Vagina (tissue), 2 donors: ENCODE results near the gene SRF.

Source experiments
- POLR2A ChIP-seq, 2 donors: fragments of 450-650 bp; IDR thresholded peaks; one replicate each; pipeline ENCODE4 v1.6.1; 2017; ENCODE audit warnings: antibody characterized with exemption in 2 of 2, mild to moderate bottlenecking in 2 of 2, moderate library complexity in 2 of 2
- TF ChIP-seq, protein P1 (sequence below), 3 experiments: fragments of 450-650 bp in 2 of 3; fragments of 200-600 bp in 1 of 3; sonication (generic) in 1 of 3; IDR thresholded peaks; one replicate each; pipeline ENCODE4 v1.5.1; 2017 to 2019; ENCODE audit warnings: antibody characterized with exemption in 3 of 3, mild to moderate bottlenecking in 2 of 3, moderate library complexity in 2 of 3

DNA sequence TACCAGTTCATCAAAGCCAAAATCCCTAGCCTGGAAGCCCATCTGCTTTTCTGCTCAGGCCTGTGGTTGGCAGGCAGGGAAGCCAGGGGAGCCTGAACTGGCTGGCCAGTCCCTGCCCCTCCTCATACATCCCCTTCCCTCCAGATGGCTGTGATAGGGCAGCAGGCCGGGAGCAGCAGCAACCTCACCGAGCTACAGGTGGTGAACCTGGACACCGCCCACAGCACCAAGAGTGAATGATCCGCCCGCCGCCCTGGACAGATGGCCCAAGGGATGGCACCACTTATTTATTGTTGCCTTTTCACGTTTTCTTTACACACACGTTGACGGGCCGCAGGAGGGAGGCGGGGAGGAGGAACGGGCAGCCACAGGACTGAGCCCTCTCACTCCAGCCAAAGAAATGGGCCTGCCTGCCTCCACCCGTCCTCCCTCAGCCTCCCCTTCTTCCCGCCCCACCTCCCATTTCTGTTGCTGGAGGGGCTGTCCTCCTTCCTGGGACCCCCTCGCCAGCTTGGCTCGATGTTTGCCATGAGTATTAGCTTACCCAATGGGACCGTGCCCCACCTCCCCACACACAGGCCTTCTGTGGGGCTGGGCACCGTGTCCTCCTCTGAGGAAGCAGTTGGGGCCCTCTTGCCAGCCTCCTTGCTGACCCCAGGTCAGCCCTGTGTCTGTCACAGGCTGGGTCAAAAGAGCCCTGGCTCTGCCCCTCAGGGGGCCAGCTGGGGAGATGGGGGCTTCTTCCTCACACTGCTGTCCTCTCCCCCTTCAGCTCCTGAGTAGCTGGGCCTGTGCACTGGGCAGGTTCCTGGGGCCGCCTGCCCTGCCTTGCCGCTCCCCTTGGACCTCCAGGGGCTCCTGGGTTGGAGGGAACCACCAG lies 8.1 kb downstream of the SRF start:
- TF ChIP-seq, protein P1, sequence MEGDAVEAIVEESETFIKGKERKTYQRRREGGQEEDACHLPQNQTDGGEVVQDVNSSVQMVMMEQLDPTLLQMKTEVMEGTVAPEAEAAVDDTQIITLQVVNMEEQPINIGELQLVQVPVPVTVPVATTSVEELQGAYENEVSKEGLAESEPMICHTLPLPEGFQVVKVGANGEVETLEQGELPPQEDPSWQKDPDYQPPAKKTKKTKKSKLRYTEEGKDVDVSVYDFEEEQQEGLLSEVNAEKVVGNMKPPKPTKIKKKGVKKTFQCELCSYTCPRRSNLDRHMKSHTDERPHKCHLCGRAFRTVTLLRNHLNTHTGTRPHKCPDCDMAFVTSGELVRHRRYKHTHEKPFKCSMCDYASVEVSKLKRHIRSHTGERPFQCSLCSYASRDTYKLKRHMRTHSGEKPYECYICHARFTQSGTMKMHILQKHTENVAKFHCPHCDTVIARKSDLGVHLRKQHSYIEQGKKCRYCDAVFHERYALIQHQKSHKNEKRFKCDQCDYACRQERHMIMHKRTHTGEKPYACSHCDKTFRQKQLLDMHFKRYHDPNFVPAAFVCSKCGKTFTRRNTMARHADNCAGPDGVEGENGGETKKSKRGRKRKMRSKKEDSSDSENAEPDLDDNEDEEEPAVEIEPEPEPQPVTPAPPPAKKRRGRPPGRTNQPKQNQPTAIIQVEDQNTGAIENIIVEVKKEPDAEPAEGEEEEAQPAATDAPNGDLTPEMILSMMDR (IDR thresholded peaks at IDR 0.05) = no peak
- TF ChIP-seq POLR2A (IDR thresholded peaks at IDR 0.05) = no peak
